DOHH2 (cell line): Measurements from ENCODE around the gene TSPAN17.

Experiments
- H3F3A ChIP-seq: fragments of 200-600 bp; sonication (generic), shearing (Covaris generic); 2 replicates; pipeline ENCODE4 v1.6.0; 2016; ENCODE audit warnings: antibody characterized with exemption, mild to moderate bottlenecking; ENCODE audit not compliant: control insufficient read depth, insufficient read depth
- H3K27ac ChIP-seq: fragments of 200-600 bp; sonication (generic); 2 replicates; pipeline ENCODE4 v1.5.1; 2014; ENCODE audit warnings: low read depth, mild to moderate bottlenecking, low read length, moderate library complexity
- H3K27me3 ChIP-seq: fragments of 200-600 bp; sonication (generic); 2 replicates; pipeline ENCODE4 v1.6.1; 2014; ENCODE audit warnings: mild to moderate bottlenecking, low read length, mixed read lengths; ENCODE audit not compliant: control insufficient read depth
- H3K36me3 ChIP-seq: fragments of 200-600 bp; sonication (generic); 2 replicates; pipeline ENCODE4 v1.6.1; 2014; ENCODE audit warnings: mild to moderate bottlenecking, low read length, moderate library complexity, mixed read lengths; ENCODE audit not compliant: control insufficient read depth
- H3K4me1 ChIP-seq: fragments of 200-600 bp; sonication (generic); 2 replicates; pipeline ENCODE4 v1.6.1; 2014; ENCODE audit warnings: mild to moderate bottlenecking, low read length, mixed read lengths; ENCODE audit not compliant: control insufficient read depth
- H3K4me2 ChIP-seq: fragments of 200-600 bp; sonication (generic); 2 replicates; pipeline ENCODE4 v1.6.0; 2014; ENCODE audit warnings: mild to moderate bottlenecking, low read length, moderate library complexity
- H3K4me3 ChIP-seq: fragments of 200-600 bp; sonication (generic); 2 replicates; pipeline ENCODE4 v1.5.1; 2014; ENCODE audit warnings: mild to moderate bottlenecking, low read length, mixed read lengths
- H3K79me2 ChIP-seq: fragments of 200-600 bp; sonication (generic); 2 replicates; pipeline ENCODE4 v1.6.1; 2014; ENCODE audit warnings: mild to moderate bottlenecking, low read length, mixed read lengths; ENCODE audit not compliant: control insufficient read depth
- H3K9me2 ChIP-seq: fragments of 200-600 bp; sonication (generic); replicated peaks from 2 replicates; pipeline ENCODE4 v1.6.1; 2014; ENCODE audit warnings: mild to moderate bottlenecking, low read length, mixed read lengths; ENCODE audit not compliant: control insufficient read depth
- H3K9me3 ChIP-seq: fragments of 200-600 bp; sonication (generic); 2 replicates; pipeline ENCODE4 v1.6.1; 2014; ENCODE audit warnings: antibody characterized with exemption, low read length, mixed read lengths; ENCODE audit not compliant: control insufficient read depth, insufficient read depth
- H4K20me1 ChIP-seq: fragments of 200-600 bp; sonication (generic); 2 replicates; pipeline ENCODE4 v1.6.0; 2014; ENCODE audit warnings: low read depth, mild to moderate bottlenecking, antibody characterized with exemption, low read length, moderate library complexity; ENCODE audit not compliant: control insufficient read depth, insufficient read depth
- EZH2phosphoT487 ChIP-seq: fragments of 200-600 bp; sonication (generic); IDR thresholded peaks from 2 replicates; pipeline ENCODE4 v1.6.1; 2017; ENCODE audit warnings: borderline replicate concordance, mild to moderate bottlenecking, antibody characterized with exemption, low read length, moderate library complexity, mixed read lengths
- TF ChIP-seq, protein P1 (sequence below): fragments of 200-600 bp; sonication (generic); IDR thresholded peaks from one replicate; pipeline ENCODE4 v1.5.1; 2014; ENCODE audit warnings: antibody characterized with exemption, mild to moderate bottlenecking, low read depth, low read length; ENCODE audit not compliant: poor library complexity, severe bottlenecking

TSPAN17 gene

GRCh38 chr5:176651472-176651980 lies 4.2 kb downstream of the TSPAN17 start:
- Histone ChIP-seq H3K36me3 (no peaks in the 10 kb centered on the region), H3K27ac (no peak overlapping the region), H3K9me3 (no peaks in the 10 kb centered on the region), H3K4me2 (no peak overlapping the region), H4K20me1 (no peaks in the 10 kb centered on the region; the same call in 1 of the 2 replicates), H3K9me2 (no peaks in the 10 kb centered on the region), H3K4me1 (peaks cover 22% of the 10 kb centered on the region), H3K4me3 (no peak overlapping the region), H3K79me2 (no peaks in the 10 kb centered on the region), H3K27me3 (no peaks in the 10 kb centered on the region), H3F3A (no peaks in the 10 kb centered on the region)
- TF ChIP-seq EZH2phosphoT487 = no peak
- TF ChIP-seq, protein P1, sequence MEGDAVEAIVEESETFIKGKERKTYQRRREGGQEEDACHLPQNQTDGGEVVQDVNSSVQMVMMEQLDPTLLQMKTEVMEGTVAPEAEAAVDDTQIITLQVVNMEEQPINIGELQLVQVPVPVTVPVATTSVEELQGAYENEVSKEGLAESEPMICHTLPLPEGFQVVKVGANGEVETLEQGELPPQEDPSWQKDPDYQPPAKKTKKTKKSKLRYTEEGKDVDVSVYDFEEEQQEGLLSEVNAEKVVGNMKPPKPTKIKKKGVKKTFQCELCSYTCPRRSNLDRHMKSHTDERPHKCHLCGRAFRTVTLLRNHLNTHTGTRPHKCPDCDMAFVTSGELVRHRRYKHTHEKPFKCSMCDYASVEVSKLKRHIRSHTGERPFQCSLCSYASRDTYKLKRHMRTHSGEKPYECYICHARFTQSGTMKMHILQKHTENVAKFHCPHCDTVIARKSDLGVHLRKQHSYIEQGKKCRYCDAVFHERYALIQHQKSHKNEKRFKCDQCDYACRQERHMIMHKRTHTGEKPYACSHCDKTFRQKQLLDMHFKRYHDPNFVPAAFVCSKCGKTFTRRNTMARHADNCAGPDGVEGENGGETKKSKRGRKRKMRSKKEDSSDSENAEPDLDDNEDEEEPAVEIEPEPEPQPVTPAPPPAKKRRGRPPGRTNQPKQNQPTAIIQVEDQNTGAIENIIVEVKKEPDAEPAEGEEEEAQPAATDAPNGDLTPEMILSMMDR = no peak

GRCh38 chr5:176652136-176652535 lies 4.9 kb downstream of the TSPAN17 start:
- Histone ChIP-seq H3K79me2 (no peaks in the 10 kb centered on the region), H3F3A (no peaks in the 10 kb centered on the region), H4K20me1 (no peaks in the 10 kb centered on the region; the same call in 1 of the 2 replicates), H3K9me3 (no peaks in the 10 kb centered on the region), H3K27ac (no peak overlapping the region), H3K36me3 (no peaks in the 10 kb centered on the region), H3K27me3 (no peaks in the 10 kb centered on the region), H3K9me2 (no peaks in the 10 kb centered on the region), H3K4me3 (no peak overlapping the region), H3K4me1 (peaks cover 17% of the 10 kb centered on the region), H3K4me2 (no peak overlapping the region)
- no peak for TF ChIP-seq EZH2phosphoT487
- TF ChIP-seq, protein P1 = no peak

DNA sequence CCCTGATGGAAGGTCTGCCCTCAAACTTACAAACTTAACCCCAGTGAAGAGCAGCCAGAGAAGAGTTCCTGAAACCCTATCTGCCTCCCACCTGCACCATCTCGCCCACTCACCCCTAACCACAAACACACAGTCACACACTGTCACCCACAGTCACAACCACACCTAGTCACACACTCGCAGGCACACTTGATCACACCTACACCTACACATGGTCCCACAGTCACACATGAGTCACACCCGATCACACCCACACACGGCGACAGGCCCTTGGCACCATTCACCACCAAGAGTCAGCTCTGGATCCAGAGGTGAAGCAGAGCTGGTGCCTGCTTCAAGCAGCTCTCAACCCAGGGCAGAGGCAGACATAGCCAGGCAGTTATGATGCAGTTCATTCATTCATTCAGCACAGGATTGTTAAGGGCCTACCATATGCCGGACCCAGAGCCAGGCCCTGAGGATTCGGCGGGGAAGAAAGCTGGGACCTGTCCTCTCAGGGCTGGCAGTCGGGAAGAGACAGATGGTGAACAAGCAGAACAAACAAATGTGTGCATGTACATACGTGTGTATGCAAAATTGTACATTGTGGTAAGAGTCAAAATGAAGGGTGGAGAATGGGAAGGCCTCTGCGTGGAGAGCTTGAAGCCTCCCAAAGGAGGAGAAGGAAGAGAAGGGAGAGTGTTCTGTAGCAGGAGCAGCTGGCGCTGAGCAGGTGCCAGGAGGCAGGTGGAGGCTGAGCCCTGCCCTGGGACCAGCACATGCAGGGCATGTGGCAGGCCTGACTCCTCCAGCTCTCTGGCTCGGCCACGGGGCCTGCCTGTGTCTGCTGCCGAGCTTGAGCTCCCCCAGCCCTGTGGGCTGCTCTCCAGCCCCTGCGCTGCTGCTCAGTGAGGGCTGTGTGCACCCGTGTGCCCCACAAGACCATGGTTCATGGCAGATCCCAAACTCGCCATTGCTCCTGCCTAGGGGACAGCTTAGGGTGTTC lies 6.4 kb downstream of the TSPAN17 start:
- Histone ChIP-seq H3K27ac (no peak overlapping the region), H3K36me3 (no peaks in the 10 kb centered on the region), H3K4me1 (peaks cover 10% of the 10 kb centered on the region), H3K4me2 (no peak overlapping the region), H3K79me2 (no peaks in the 10 kb centered on the region), H3F3A (no peaks in the 10 kb centered on the region), H3K9me2 (no peaks in the 10 kb centered on the region), H3K4me3 (no peak overlapping the region), H3K27me3 (no peaks in the 10 kb centered on the region), H3K9me3 (no peaks in the 10 kb centered on the region), H4K20me1 (peaks cover 3% of the 10 kb centered on the region; the same call in 1 of the 2 replicates)
- TF ChIP-seq EZH2phosphoT487 = no peak
- TF ChIP-seq, protein P1 = no peak
